ENCODE results near the gene STX5. TPM values are rescaled to one million over a fixed set of nuclear protein-coding genes. Genes with fewer than 3 reads are reported as not detected.
A peak's percentile ranks its signal among the peaks of the same experiment; 100 is the strongest.

The STX5 gene
- 34.2 TPM for total RNA-seq

GRCh38 chr11:62831520-62832335 is at the start of gene STX5:
TSS of gene STX5 (minus strand) at chr11:62832051. CDS start at chr11:62831243, 808 bp downstream.

GRCh38 chr11:62880803-62881578 is 49.1 kb upstream of the STX5 start, which contains the start of gene SLC3A2:
TSS of gene SLC3A2 (plus strand) at chr11:62880896. CDS start at chr11:62881024, 128 bp downstream.

DNA sequence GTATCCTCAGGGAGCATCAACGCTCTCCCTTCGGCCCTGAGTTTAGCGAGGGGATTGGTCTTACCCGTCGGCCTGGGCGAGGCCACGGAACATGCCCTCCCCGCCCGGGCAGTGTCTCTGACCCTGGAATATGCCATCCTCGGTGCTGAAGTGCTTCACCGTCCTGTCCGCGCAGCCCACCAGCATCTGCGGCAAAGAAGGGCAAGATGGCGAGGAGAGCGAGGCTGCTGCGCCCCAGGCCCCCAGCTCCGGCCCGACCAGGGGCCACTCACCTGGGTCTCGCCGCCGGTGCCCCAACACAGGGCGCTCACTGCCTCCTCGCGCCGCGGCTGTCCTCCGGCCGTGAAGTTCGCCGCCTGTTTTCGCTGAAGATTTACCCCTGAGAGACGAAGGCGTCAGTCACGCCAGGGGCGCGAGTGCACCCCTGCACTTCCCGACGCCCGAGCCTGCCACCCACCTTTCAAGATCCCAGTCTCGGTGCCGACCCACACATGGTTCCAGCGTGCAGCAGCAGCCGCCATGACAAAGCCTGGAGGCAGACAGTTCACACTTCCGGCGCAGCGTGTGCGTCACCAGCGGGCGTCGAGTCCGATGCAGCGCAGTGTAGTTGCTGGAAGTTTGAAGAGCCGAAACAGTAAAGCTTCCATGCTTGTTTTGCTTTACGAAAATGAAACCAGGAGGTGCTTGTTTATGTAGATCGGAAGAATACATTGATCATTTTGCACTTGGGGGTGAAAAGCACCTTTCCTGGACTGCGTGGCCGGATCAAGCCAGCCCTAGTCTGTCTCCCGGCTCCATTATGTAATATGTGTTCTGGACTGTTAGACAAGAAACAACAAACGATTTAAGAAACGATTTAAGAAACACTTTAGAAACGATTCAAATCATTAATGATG is 7.4 kb upstream of the STX5 start, which contains the start of gene WDR74:
Gene WDR74, minus strand, starts transcription at position 541 of the 896 bp plus-strand sequence. Its CDS starts 20 bp downstream, at position 521.

GRCh38 chr11:62832336-62833234 is 734 bp upstream of the STX5 start, which contains the start of gene TEX54:
TSS of gene TEX54 (minus strand) at chr11:62832841.

DNA sequence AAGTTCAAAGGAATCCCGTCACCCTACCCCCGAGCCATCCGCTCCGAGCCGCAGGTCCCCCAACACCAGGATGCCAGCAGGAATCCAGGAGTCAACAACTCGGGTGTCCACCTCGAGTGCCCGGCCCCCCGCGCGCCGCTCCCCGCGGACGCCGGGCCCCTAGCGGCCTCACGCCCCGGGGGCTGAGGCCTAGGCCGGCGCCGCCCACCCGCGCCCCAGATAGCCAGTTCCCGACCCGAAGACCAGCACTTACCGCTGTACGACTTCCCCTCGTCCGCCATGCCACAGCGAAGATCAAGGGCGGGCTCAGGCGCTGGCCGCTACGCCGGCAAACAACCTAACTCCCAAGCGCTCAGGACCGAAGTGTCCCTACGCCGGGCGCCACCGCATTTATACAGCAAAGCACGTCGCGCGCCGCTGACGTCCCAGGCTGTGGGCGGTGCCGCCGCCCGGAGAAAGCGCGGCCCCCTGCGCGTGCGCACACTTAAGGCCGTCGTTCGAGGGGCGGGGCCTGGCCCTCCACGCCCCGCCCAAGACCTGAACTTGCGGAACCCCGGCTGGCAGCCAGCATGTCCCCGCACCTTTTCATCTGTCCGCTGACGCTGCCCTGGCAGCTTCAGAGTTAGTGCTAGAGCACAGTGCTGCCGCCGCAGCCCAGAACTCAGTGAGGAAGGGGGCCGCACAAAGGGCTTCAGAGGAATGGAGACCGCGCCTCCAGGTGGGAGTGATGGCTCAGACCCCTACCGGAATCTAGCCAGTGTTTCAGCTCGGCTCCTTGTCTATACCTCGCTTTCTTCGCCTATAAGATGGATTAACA is 26.6 kb downstream of the STX5 start, which contains the start of gene NXF1:
Gene NXF1, minus strand, starts transcription at position 365 of the 817 bp plus-strand sequence. Its CDS starts 84 bp downstream, at position 281.

DNA sequence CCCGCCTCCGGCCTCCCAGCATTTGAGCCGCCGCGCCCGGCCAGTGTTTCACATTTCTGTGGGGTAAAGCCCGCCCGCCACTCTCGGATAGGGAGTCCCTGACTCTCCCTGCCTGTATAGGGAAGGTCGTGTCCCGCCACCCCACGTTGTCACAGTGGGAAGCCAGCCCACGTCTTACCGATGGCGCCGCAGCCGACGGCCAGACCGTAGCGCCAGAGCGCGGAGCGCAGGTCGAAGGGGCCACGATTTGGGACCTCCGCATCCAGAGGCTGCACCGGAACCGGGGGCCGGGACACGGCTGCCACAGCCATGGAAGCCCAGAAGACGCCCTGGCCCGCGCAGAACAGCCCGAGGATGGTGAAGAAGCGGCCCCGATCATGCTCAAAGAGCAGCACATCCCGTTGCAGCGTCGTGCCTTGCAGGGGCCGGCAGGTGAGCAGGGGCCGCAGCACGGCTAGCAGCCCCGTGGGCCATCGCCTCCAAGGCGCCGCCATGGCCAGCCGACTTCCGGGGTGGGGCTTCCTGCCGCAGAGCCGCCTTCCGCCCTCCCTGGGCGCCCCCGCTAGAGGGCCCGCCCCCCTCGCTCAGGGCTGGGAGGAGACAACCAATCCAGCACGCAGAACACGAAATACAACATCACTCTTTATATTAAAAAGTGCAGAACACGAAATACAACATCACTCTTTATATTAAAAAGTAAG is 40.2 kb downstream of the STX5 start, which contains the start of gene TMEM223:
Gene TMEM223, minus strand, starts transcription at position 506 of the 701 bp plus-strand sequence. Its CDS starts 12 bp downstream, at position 494.

DNA sequence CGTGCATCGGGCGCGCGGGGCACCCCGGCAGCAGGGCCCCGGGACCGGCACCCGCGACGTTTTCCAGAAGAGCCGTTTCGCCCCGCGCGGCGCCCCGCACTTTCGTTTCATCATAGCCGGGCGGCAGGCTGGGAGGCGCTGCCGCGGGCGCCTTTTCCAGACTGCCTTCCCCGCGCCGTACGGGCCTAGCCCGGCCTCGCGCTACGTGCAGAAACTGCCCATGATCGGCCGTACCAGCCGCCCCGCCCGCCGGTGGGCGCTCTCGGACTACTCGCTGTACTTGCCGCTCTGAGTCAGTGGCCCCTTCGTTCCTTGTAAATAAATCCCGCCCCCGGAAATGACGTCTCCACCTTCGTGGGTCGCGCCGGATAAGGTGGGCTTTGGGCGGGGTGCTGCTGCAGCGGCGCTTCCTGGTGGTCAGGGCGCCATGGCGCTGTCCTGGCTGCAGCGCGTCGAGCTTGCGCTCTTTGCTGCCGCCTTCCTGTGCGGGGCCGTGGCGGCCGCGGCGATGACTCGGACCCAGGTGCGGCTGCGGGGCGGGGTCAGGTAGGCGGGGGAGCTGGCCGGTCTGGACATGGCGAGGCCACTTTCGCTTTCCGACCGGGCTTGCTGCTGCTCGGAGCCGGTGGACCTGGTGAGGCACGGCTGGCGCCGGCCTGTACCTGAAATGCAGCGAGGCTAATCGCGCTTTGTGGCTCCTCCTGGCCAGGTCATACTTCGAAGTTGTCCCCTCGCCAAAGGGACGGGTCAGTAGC is 44.7 kb downstream of the STX5 start, which contains the start of gene TMEM179B:
Gene TMEM179B, plus strand, starts transcription at position 398 of the 755 bp plus-strand sequence. Its CDS starts 30 bp downstream, at position 428.

GRCh38 chr11:62771144-62772021 is 60.5 kb downstream of the STX5 start, which contains the start of gene TAF6L:
TSS of gene TAF6L (plus strand) at chr11:62771396. CDS start at chr11:62775784, 4,388 bp downstream.

Small RNAs within 50 kb of the gene (small RNA-seq; reads per million reads assigned to genes)
- gene MIR6514 (ENCODE audit: low replicate concordance) (0.09 reads per million), gene RF00099 (ENCODE audit: low replicate concordance) (not detected), gene RNU6-118P (ENCODE audit: low replicate concordance) (not detected), gene SNORD22 (ENCODE audit: low replicate concordance) (not detected), gene SNORD26 (ENCODE audit: low replicate concordance) (not detected), gene SNORD27 (ENCODE audit: low replicate concordance) (not detected), gene SNORD28 (ENCODE audit: low replicate concordance) (not detected), gene SNORD30 (ENCODE audit: low replicate concordance) (379 reads per million, percentile 98 among the genes with 10 or more reads in this experiment)

Other genes with a start within 250 kb of the STX5 start
- 12.9 TPM for gene TUT1, start 240.5 kb downstream of the STX5 start, total RNA-seq
- 79.0 TPM for gene MTA2, start 230.2 kb downstream of the STX5 start, total RNA-seq
- 26.9 TPM for gene EML3, start 219.3 kb downstream of the STX5 start, total RNA-seq
- gene ROM1, start 218.8 kb downstream of the STX5 start, total RNA-seq: 1.6 TPM
- gene B3GAT3, start 210.1 kb downstream of the STX5 start, total RNA-seq: 28.3 TPM
- gene GANAB, start 185.4 kb downstream of the STX5 start, total RNA-seq: 253 TPM
- gene INTS5, start 178.7 kb downstream of the STX5 start, total RNA-seq: 23.0 TPM
- gene C11orf98, start 166.8 kb downstream of the STX5 start, total RNA-seq: 20.1 TPM
- 8.9 TPM for gene CSKMT, start 166.7 kb downstream of the STX5 start, total RNA-seq
- gene UQCC3, start 160.4 kb downstream of the STX5 start, total RNA-seq: 10.2 TPM
- gene LBHD1, start 159.8 kb downstream of the STX5 start, total RNA-seq: 4.0 TPM
- gene UBXN1, start 153.0 kb downstream of the STX5 start, total RNA-seq: 89.0 TPM
- 5.4 TPM for gene LRRN4CL, start 142.5 kb downstream of the STX5 start, total RNA-seq
- 79.3 TPM for gene BSCL2, start 124.6 kb downstream of the STX5 start, total RNA-seq
- not detected for gene GNG3, start 124.4 kb downstream of the STX5 start, total RNA-seq
- 39.5 TPM for gene HNRNPUL2, start 104.6 kb downstream of the STX5 start, total RNA-seq
- gene TTC9C, start 103.6 kb downstream of the STX5 start, total RNA-seq: 34.4 TPM
- gene ZBTB3, start 77.9 kb downstream of the STX5 start, total RNA-seq: 14.8 TPM
- 87.4 TPM for gene POLR2G, start 70.5 kb downstream of the STX5 start, total RNA-seq
- 36.1 TPM for gene TAF6L, start 60.7 kb downstream of the STX5 start, total RNA-seq
- gene TMEM179B, start 44.6 kb downstream of the STX5 start, total RNA-seq: 43.4 TPM
- 20.4 TPM for gene TMEM223, start 40.0 kb downstream of the STX5 start, total RNA-seq
- gene NXF1, start 26.6 kb downstream of the STX5 start, total RNA-seq: 37.9 TPM
- not detected for gene TEX54, start 790 bp upstream of the STX5 start, total RNA-seq
- gene WDR74, start 7.5 kb upstream of the STX5 start, total RNA-seq: 33.6 TPM
- gene SLC3A2, start 48.8 kb upstream of the STX5 start, total RNA-seq: 139 TPM
- gene CHRM1, start 89.3 kb upstream of the STX5 start, total RNA-seq: not detected
- gene SLC22A6, start 152.9 kb upstream of the STX5 start, total RNA-seq: 9.7 TPM
- gene SLC22A8, start 183.8 kb upstream of the STX5 start, total RNA-seq: 10.3 TPM